ENCODE results near the gene INPP5B.
A peak's percentile ranks its signal among the peaks of the same experiment; 100 is the strongest.
"Not testable (repeated sequence)": the region's sequence is repeated elsewhere in the genome, so short reads cannot be mapped to it uniquely, and the experiment has no call there.

Gene INPP5B

DNA sequence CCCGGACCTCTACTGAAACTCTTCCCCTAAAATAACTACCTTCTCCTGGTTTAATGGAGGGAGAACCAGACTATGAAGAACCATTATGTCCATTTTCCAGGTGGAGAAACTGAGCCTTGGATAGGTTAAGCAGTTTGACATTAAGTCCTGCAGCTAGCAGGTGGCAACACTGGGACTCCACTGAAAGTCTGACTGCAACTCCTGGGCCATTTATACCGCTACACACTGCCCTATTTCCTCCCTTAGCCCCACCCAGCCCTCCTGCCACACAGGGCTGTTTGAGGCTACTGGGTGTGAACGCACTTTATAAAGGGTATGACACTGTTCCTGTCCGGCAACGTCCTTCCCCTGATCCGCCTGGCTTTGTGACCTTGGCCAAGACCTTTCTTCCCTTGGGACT lies 511 bp upstream of the INPP5B start:
- DNase-seq (ENCODE audit: low read depth): no peak

DNA sequence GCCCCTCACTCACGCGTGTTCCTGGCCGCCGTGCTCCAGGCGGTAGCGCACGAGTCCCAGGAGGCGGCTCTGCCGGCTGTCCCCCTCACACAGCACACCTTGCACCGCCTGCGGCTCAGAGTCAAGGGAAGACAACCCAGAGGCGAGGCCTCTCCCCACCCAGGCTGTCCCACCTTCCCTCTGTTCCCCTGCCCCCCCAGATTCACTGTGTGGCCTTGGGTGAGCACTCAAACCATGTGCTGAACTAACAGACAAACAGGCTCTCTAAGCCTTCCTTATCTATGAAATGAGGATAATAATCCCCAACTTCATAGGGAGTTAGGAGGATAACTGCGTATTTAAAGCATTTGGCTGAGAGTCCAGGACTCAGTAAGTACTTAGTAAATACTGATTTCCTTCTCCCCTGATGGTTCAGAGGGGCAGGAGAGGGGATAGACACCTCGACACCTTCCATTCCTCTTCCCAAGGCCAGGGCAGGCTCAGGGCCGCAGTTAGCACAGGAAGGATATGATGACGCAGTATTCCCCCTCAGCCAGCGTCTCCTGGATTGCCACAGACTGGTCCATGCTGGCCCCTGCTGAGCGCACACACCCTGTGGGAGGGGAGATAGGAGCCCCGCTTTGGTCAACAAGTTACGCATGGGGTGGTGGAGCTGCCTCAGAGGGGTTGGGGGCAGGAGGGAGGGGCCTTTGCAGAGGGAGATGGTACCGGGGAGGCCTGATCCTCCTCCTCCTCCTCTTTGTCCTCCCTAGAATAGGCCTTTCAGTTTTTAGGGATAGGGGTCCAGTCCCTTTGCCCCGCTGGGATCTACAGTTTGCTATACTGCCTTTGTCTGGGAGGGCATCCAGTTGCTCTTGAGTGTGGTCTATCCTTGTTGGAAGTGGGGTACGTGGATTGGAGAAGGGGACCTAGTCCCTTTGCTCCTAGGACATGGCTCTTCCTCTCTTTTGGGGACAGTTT lies 830 bp downstream of the INPP5B start:
- no peak for DNase-seq (ENCODE audit: low read depth)

DNA sequence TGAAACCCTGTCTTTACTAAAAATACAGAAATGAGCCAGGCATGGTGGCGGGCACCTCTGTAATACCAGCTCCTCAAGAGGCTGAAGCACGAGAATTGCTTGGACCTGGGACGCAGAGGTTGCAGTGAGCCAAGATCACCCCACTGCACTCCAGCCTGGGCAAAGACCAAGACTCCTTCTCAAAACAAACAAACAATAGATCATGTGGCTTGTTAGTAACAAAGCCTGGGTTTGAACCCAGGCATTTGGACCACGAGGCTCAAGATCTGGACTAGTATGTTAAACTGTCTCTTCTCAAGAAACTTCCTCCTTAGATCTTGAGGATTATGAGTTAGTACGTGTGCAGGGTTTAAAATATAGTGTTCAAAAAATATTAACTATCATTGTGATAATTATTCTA lies 1.6 kb downstream of the INPP5B start:
- DNase-seq (ENCODE audit: low read depth): no peak

DNA sequence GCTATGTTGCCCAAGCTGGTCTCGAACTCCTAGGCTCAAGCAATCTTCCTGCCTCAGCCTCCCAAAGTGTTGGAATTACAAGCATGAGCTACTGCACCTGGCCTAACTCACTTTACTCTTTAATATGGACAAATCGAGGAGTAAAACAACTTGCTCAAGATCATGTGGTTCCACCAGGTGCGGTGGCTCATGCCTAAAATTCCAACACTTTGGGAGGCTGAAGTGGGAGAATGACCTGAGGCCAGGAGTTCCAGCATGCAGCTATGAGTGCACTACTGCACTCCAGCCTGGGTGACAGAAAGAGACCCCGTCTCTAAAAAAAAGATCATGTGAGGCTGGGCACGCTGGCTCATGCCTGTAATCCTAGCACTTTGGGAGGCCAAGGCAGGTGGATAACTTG lies 2.0 kb downstream of the INPP5B start:
- no peak for DNase-seq (ENCODE audit: low read depth)

DNA sequence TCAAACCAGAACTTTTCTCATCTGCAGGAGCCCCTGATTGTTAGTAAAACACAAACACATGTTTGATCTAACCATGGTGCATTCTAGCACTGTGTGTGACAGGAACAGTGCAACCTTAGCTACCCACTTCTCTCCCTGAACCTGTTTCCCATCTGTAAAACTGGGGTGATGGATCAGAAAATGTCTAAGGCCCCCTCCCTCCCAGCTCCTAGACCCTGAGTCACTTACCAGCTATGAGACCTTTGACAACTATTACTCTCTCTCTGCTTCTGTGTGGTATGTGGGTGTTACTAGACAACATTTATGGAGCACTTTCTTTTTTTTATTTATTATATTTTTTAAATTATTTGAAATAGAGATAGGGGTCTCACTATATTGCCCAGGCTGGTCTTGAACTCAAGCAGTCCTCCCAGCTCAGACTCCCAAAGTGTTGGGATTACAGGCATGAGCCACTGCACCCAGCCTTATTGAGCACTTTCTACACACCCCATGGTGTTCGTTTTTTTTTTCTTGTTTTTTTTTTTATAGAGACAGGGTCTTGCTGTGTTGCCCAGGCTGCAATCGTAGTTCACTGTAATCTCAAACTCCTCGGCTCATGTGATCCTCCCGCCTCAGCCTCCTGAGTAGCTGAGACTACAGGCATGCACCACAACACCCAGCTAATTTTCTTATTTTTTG lies 2.6 kb downstream of the INPP5B start:
- DNase-seq (ENCODE audit: low read depth): no peak

DNA sequence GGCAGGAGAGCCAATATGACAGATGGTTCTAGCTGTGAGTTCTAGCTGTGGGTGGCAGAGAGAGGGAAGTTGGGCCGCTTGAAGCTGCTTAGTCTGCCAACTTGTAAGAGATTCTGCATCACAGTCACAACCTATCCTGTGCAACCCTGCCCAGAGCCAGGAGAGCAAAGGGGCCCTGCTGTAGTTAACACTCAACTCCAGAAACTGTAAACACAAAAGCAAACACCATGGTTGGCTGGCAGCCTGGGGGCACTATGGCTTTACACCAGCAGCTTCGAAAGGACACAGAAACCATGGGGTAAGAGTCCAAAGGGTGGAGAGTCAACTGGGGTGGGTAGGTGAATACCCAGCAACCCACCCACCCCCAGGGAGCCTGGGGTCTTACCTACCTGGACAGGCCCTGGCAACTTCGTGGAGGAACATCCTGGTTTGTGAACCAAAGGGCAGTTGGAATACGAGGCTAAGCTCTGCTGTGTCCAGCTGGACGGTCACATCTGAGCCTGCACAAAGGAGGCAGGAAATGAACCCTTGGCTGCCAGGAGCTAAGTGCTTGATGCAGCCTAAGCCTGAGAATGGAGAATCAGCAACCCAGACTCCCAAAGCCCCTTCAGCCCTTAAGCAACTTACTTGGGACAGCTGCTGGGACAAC lies 6.4 kb downstream of the INPP5B start:
- DNase-seq (ENCODE audit: low read depth): no peak

DNA sequence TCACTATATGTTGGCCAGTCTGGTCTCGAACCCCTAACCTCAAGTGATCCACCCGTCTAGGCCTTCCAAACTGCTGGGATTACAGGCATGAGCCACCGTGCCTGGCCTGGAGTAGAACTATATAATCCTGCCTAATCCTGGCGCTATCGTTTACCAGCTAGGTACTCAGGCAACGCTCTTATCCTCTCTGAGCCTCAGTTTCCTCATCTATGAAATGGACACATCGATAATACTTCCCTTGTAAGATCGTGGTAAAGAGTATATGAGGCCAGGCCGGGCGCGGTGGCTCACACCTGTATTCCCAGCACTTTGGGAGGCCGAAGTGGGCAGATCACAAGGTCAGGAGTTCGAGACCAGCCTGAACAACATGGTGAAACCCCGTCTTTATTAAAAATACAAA lies 10.1 kb downstream of the INPP5B start:
- not testable (repeated sequence) for DNase-seq (ENCODE audit: low read depth)

DNA sequence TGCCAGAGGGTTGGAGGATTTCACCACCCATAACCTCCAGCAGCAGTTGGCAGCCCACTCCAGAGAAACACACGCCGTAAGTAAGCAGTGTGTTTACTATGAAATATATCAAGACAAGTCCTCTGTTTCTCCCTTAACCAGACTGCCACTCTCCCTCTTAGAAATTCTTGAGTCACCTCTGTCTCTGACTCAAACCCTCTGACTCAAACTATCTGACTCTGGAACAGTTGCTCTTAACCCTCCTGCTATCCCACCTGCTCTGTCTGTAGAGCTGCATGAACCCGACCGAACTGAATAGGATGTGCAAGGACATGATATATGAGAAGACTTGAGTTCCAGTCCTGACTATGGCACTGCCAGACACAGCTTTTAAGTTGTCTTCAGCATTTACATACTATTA lies 14.1 kb downstream of the INPP5B start:
- no peak for DNase-seq (ENCODE audit: low read depth)

DNA sequence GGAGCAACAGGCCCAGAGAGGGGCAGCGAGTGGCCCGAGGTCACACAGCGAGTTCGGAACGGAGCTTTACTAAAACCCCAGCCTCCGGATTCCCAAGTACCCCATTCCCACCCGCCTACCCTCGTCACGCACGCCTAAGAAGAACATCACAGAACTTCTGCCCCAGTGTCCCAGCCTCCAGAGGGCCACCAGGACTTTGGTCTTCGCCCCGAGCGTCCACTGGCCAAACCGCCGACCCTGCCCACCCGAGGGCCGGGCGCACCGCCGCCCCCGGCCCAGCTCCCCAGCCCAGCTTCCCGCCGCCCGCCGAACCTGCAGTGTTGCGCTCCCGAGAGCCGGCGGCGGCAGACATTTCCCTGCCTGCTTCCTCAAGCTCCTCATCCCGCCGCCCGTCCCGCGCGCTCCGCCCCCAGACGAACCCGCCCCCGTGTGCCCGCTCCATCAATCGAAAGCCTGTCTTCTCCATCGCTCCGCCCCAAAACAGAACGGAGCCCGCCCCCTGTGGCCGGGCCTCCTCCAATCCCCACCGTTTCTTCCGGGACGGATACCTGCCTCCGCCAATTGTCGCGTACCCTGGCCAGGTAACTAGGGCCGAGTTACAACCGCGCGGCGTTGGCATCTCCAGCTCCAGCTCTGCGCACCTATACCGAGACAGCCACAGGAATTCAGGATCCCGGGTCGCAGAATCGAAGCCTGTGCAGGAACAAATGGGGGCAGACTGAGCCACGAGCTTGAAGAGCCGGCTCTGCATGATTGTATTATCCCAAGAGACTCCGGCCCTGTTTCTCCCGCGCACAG lies 15.3 kb downstream of the INPP5B start:
- peak; percentile 95 for DNase-seq (ENCODE audit: low read depth)

DNA sequence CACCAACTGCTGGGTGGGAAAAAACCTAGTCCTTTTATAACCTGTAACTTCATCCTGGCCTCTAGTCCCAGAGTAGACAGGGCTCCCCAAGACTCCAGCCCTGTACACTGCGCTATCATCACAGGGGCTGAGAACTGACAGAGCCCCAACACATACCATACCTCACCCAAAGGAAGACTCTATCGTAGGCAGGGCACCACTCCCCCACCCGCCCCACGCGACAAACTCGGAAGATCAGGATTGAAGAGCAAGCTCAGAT lies 15.8 kb downstream of the INPP5B start:
- DNase-seq (ENCODE audit: low read depth): no peak

DNA sequence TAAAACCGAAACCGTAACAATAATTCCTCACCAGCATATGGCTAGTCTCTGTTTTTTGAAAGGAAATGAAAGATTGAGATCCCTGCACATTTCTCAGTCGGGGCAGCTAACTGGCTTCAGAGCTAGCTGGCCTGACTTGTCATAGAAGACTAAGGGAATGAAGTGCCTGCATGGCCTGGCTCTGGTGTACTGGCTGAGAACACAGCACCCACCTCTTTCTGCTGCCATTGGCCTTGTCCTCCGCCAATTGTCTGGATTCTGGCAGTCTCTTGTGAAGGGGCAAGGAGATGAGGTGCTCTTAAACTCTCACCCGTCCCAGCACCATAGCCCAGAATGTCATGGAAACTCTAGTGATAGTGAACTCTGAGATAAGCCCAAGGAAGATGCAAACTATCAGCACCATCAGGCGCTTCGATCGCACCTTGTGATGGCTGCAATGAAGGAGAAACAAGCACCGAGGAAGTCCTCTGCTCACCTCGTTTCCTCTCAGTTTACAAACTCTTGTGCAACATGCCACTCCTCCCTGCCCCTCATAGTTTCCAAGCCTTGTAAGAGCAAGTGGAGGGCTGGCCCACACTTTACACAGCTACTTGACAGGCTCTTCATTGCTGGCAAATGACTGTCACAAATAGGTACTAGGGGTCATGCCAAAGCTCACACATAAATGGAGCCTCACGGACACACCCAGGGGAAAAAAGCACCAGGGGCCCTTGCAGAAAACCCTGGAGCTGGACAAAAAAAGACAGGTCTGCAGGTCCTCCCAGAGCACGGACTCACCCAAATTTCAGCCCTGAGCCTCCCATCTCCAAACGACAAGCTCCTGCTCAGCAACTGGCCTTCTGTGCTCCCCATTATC lies 16.4 kb downstream of the INPP5B start:
- DNase-seq (ENCODE audit: low read depth): peak; percentile 28

DNA sequence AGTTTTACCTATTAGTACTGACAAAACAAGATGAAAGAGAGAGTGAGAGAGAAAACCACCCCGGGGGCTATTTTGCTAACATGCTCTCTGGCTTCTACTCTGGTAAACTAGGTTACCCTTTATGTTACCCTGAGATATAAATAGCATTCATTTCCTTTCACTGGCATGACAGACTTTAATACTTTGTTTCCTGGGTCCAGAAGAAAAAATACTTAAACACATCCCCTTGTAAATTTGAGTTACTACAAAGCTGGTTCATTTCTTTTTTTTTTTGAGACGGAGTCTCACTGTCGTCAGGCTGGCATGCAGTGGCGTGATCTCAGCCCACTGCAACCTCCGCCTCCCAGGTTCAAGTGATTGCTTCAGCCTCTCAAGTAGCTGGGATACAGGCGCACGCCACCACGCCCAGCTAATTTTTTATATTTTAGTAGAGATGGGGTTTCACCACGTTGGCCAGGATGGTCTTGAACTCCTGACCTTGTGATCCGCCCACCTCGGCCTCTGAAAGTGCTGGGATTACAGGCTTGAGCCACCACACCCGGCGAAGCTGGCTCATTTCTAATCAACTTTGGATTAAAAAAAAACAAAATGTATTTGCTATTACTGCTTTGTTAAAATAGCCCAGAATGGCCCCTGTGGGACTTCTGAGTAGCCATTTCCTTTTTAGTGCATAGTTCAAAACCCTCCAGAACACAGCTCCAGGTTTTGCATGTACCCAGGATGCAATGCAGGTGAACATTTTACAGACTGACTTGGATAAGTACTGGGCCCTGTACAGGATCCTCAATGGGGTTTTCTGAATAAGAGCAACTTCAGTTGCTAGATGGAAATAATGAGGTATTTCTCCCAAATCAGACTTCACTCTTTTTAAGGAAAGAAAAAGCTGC lies 20.6 kb downstream of the INPP5B start:
- no peak for DNase-seq (ENCODE audit: low read depth)

DNA sequence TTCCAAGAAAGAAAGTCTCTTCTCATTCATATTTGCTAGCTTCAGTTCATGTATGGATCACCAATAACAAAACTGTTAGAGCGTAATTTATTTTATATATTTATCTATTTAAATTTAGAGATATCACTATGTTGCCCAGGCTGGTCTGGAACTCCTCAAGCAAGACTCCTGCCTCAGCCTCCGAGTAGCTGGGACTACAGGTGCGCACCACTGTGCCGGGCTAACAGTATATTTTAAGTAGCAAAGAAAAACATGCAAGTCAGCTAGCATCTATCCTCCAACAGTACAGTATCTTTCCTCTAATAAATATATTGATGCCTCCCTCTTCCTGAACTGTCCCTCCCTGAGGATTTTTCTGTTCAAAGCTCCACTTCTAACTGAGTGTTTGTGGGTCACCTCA lies 21.5 kb downstream of the INPP5B start:
- no peak for DNase-seq (ENCODE audit: low read depth)

DNA sequence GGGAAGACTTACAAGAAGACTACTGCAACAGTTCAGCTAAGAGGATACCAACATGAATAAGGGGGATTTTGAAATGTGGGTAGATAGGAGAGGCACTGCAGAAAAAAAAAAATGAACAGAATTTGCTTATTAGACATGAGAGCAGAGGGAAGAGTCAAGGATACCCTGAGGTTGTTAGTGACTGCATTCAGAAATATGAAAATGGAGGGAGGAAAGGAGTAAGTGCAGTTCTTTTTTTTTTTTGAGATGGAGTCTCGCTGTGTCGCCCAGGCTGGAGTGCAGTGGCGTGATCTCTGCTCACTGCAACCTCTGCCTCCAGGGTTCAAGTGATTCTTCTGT lies 23.3 kb downstream of the INPP5B start:
- DNase-seq (ENCODE audit: low read depth): no peak

DNA sequence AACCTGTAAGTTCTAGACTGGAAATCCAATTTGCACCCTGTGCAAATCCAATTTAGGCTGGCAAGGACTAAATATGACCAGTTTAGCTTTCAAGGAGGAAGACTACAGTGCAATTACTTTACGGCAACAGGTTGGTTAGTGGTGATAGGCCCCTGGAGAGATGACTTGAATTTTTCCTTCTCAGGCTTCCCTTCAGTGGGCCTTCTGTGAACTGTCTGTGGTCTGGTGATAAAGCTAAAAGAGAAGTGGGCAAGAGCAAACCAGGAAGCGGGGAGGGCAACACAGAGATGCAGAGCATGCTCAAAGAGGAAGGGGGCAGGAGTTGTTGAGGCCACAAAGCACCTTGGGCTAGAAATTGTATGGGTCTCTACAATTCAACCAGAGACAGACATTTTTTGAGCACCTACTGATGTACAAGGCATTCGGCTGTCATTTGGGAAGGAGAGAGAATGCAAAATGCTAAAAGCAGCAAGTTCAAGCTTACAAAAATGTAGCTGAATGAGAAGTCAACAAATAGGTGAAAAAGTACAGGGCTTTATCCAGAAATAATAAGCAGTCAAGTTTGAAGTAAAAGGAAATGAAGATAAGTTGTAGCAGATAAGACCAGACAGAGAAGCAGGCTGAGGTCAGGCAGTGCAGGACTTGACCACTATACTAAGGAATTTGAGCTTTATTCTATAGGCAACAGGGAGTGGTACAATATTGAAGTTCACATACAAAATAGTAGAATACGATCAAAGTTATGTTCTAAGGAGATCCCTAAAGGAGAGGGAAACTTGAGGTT lies 23.9 kb downstream of the INPP5B start:
- DNase-seq (ENCODE audit: low read depth): no peak

DNA sequence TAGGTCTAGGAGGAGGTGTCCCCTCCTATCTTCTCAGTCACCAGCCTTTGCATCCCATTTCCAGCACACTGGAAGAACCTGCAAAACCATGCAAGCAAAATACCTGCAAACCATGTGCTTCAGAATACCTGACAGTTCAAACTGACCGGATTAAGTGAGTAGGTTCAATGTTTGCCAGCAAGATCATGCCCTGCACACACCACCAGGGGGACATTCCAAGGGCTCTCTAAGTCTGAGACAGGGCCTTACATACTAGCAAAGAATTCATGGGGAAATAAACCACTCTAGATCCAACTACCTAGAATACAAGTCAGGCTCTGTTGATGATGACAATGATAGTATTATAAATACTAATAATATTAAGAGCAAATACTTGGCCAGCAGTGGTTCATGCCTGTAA lies 27.6 kb downstream of the INPP5B start:
- no peak for DNase-seq (ENCODE audit: low read depth)

DNA sequence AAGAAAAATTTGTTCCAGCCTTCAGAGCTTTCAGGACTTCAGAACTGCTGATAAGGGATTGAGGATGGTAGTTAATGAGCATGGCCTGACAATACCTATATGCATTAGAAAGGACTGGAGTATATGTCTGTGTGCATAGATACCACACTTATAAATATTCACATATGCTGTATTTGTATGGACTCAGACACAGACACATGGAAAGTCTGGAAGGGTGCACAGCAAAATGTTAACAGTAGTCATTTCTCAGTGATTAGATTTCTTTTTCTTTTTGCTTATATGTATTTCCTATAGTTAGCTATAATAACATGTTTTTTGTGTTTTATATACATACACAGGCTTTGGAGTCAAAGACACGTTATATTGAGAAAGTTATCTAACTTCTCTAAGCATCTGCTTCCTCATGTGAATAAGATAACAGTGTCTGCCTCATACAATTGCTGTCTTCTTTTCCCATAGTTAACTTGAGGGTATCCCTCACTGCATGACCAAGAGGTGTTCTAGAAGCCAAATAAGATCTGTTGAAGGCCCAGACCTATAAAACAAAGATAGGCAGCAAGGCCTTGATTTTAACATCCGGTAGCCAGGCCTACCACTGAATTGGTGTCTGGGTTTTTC lies 31.3 kb downstream of the INPP5B start:
- DNase-seq (ENCODE audit: low read depth): no peak

DNA sequence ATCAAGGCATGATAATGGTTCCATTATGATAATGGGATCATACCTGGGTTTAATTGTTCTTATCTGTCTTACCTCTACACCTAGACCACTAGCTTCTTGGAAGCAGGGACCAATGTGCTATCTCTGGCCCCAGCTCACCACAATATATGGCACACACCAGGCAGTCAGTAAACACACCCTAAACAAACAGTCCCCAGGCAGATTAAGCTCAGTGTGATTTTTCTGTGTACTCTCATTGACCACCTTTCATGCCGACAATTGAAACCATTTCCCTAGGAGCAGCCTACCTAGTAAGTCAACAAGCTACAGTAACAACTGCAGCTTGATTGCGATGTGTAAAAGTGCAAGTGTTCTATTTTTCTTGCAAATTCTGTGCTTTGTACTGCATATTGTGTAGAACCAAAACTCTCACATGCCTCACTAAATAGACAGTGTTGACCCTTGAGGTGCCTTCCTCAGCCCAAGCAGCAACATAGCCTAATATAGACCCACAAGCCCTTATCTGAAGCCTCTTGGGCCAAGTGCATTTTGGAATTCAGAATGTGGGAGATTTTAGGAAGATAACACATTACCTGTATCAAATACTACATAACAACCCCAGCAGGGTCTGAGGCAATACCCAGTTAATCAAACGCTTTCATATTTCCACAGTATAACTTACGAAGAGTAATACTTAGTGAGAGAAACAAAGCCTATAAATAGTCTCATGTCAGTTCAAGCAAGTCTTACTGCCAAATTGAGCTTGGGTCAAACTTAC lies 32.0 kb downstream of the INPP5B start:
- no peak for DNase-seq (ENCODE audit: low read depth)

DNA sequence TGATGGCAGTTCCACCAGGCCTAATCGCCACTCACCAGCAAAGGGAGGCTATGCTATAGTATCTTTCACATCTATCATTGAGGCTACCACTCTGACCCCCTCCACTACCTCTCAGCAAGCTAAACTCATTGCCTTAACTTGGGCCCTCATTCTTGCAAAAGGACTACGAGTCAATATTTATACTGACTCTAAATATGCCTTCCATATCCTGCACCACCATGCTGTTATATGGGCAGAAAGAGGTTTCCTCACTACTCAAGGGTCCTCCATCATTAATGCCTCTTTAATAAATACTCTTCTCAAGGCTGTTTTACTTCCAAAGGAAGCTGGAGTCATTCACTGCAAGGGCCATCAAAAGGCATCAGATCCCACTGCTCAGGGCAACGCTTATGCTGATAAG lies 35.4 kb downstream of the INPP5B start:
- DNase-seq (ENCODE audit: low read depth): not testable (repeated sequence)

Measured in stimulated activated CD4-positive, alpha-beta T cell treated with anti-CD3 and anti-CD28 coated beads, Interleukin-2, amount 100 ng/mL, for 4 hours (primary cell).